Esophagus muscularis mucosa (tissue), 3 donors: Measurements from ENCODE around the gene PLA2G2A.

Experiments
- CTCF ChIP-seq, 3 experiments: fragments of 200-600 bp in 2 of 3; fragments of 450-650 bp in 1 of 3; sonication (generic) in 2 of 3; IDR thresholded peaks; one replicate each; pipeline ENCODE4 v1.5.1; 2017 to 2019; ENCODE audit warnings: antibody characterized with exemption in 3 of 3, mild to moderate bottlenecking in 2 of 3, moderate library complexity in 1 of 3
- POLR2A ChIP-seq: fragments of 450-650 bp; IDR thresholded peaks from one replicate; pipeline ENCODE4 v1.6.1; 2017; ENCODE audit warnings: antibody characterized with exemption, moderate library complexity, mild to moderate bottlenecking, low read depth
- POLR2AphosphoS5 ChIP-seq, 2 donors: sonication (generic); formaldehyde crosslinking; IDR thresholded peaks; one replicate each; pipeline ENCODE4 v1.6.1; 2017; ENCODE audit warnings: antibody characterized with exemption in 2 of 2

- TF ChIP-seq POLR2AphosphoS5 (IDR thresholded peaks at IDR 0.05): peak in 1 of 2 donors; percentile 16
- TF ChIP-seq CTCF (IDR thresholded peaks at IDR 0.05): no peak
- TF ChIP-seq POLR2A: no peak
Observed at GRCh38 chr1:19967808-19968207, 11.6 kb downstream of the PLA2G2A start.
